ENCODE measurements around the gene TMEM9. TPM values are rescaled to one million over a fixed set of nuclear protein-coding genes. Genes with fewer than 3 reads are reported as not detected.

The TMEM9 gene
- total RNA-seq, 1 experiment from 2014 or later, result 50.2 TPM

- ATAC-seq, result no peak
- intact Hi-C loops (cut with micrococcal nuclease; ENCODE audit: unreplicated experiment), result no loop called here
- CTCF ChIA-PET, result no interaction called here
Measured at GRCh38 chr1:201134405-201134804, 19.9 kb downstream of the TMEM9 start.

GRCh38 chr1:201131398-201131797 is 22.9 kb downstream of the TMEM9 start:
- H3K9me3 ChIP-seq (ENCODE audit: control insufficient read depth, insufficient read depth, low read depth, low read length), result no peaks in the 10 kb centered on the region
- intact Hi-C loops (cut with micrococcal nuclease; ENCODE audit: unreplicated experiment) (no loop called here), in situ Hi-C loops (cut with HindIII; ENCODE audit: low pct_unique_long_range_greater_than_20kb, low sequenced_read_pairs) (no loop called here)
- DNase-seq (ENCODE audit: low read depth, low spot score) (no peak), ATAC-seq (no peak)
- H3K27me3 ChIP-seq (ENCODE audit: control insufficient read depth, insufficient read depth, low read length), result no peaks in the 10 kb centered on the region
- no TSS peak for BruUV-seq (replicated peaks)
- H3K4me1 ChIP-seq (ENCODE audit: control insufficient read depth, insufficient read depth, low read length), result peaks cover 5% of the 10 kb centered on the region
- H3K4me3 ChIP-seq (ENCODE audit: low read depth in 2 of 2, low read length in 2 of 2), result no peak overlapping the region
- POLR2A ChIA-PET, result no interaction called here
- H3K27ac ChIP-seq (ENCODE audit: low read length), result no peak overlapping the region
- TF ChIP-seq CTCF (IDR thresholded peaks at IDR 0.05) (no peak), SIN3A (IDR thresholded peaks at IDR 0.05; ENCODE audit: borderline replicate concordance, insufficient read depth, low read depth, low read length) (no peak), POLR2AphosphoS5 (IDR thresholded peaks at IDR 0.05; ENCODE audit: low read depth, low read length) (no peak), REST (IDR thresholded peaks at IDR 0.05; ENCODE audit: insufficient read depth in 1 of 2, low read depth in 2 of 2, low read length in 1 of 2) (no peak), TCF7L2 (IDR thresholded peaks at IDR 0.05; ENCODE audit: low read depth, low read length) (no peak)
- CTCF ChIA-PET, result no interaction called here
- H3K36me3 ChIP-seq (ENCODE audit: control insufficient read depth, insufficient read depth, low read length), result no peaks in the 10 kb centered on the region; the same call in 1 of the 2 replicates

More at GRCh38 chr1:201134405-201134804, 19.9 kb downstream of the TMEM9 start:
- no peaks in the 10 kb centered on the region for H3K4me1 ChIP-seq (ENCODE audit: control insufficient read depth, insufficient read depth, low read length)
- H3K27me3 ChIP-seq (ENCODE audit: control insufficient read depth, insufficient read depth, low read length), result no peaks in the 10 kb centered on the region
- POLR2A ChIA-PET, result no interaction called here
- no TSS peak for BruUV-seq (replicated peaks)
- H3K27ac ChIP-seq (ENCODE audit: low read length), result no peak overlapping the region
- no peaks in the 10 kb centered on the region; the same call in 1 of the 2 replicates for H3K36me3 ChIP-seq (ENCODE audit: control insufficient read depth, insufficient read depth, low read length)
- DNase-seq (ENCODE audit: low read depth, low spot score), result no peak
- TF ChIP-seq SIN3A (IDR thresholded peaks at IDR 0.05; ENCODE audit: borderline replicate concordance, insufficient read depth, low read depth, low read length), result no peak
- H3K4me3 ChIP-seq (ENCODE audit: low read depth in 2 of 2, low read length in 2 of 2), result no peak overlapping the region
- H3K9me3 ChIP-seq (ENCODE audit: control insufficient read depth, insufficient read depth, low read depth, low read length), result no peaks in the 10 kb centered on the region
- in situ Hi-C loops (cut with HindIII; ENCODE audit: low pct_unique_long_range_greater_than_20kb, low sequenced_read_pairs), result no loop called here

- intact Hi-C loops (cut with micrococcal nuclease; ENCODE audit: unreplicated experiment) (no loop called here), in situ Hi-C loops (cut with HindIII; ENCODE audit: low pct_unique_long_range_greater_than_20kb, low sequenced_read_pairs) (no loop called here)
- Histone ChIP-seq H3K27me3 (ENCODE audit: control insufficient read depth, insufficient read depth, low read length) (peaks cover under 1% of the 10 kb centered on the region; the same call in 1 of the 2 replicates), H3K4me3 (ENCODE audit: low read depth in 2 of 2, low read length in 2 of 2) (no peak overlapping the region), H3K27ac (ENCODE audit: low read length) (no peak overlapping the region), H3K36me3 (ENCODE audit: control insufficient read depth, insufficient read depth, low read length) (no peaks in the 10 kb centered on the region), H3K4me1 (ENCODE audit: control insufficient read depth, insufficient read depth, low read length) (peaks cover 5% of the 10 kb centered on the region), H3K9me3 (ENCODE audit: control insufficient read depth, insufficient read depth, low read depth, low read length) (no peaks in the 10 kb centered on the region)
- CTCF ChIA-PET, result interaction anchor here (0.9 to 1.0 kb wide), 2 partner anchors 9 to 10 kb away, joined by 4 to 5 read pairs; no protein-coding TSS in a partner anchor
- POLR2A ChIA-PET, result no interaction called here
- TF ChIP-seq CTCF (IDR thresholded peaks at IDR 0.05) (no peak), POLR2AphosphoS5 (IDR thresholded peaks at IDR 0.05; ENCODE audit: low read depth, low read length) (no peak), TCF7L2 (IDR thresholded peaks at IDR 0.05; ENCODE audit: low read depth, low read length) (no peak), REST (IDR thresholded peaks at IDR 0.05; ENCODE audit: insufficient read depth in 1 of 2, low read depth in 2 of 2, low read length in 1 of 2) (no peak), SIN3A (IDR thresholded peaks at IDR 0.05; ENCODE audit: borderline replicate concordance, insufficient read depth, low read depth, low read length) (no peak)
- ATAC-seq, result no peak
- BruUV-seq (replicated peaks), result no TSS peak
- DNase-seq (ENCODE audit: low read depth, low spot score), result no peak
Measured at GRCh38 chr1:201128962-201129361, 25.3 kb downstream of the TMEM9 start.
